Measurements from ENCODE around the gene PHF21B. TPM values are rescaled to one million over a fixed set of nuclear protein-coding genes. Genes with fewer than 3 reads are reported as not detected.
A peak's percentile ranks its signal among the peaks of the same experiment; 100 is the strongest.

Gene PHF21B
- total and polyA plus RNA-seq, 4 donors = 3.3 to 12.7 (median 9.2) TPM

DNA sequence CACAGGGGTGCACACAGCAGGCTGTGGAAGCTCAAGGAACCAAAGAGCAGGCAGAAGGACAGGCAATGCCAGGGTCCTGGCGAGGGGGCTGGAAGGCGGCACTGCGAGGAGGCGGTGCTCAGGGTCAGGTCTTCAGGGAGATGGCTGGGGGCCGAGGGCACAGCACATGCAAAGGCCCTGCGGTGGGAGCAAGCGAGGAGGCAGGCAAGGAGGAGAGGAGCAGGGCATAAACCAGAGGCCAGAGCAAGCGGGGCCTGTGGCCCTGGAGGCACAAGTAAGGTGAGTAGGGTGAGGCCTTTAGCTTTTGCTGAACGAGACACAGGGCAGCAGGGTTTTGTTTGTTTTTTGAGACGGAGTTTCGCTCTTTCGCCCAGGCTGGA is 130.5 kb downstream of the PHF21B start:
- Histone ChIP-seq H3K4me3 (ENCODE audit: low read depth, low read length) (no peak overlapping the region), H3K9me3 (ENCODE audit: control insufficient read depth, insufficient read depth, low read length) (no peaks in the 10 kb centered on the region), H3K27me3 (ENCODE audit: control insufficient read depth, insufficient read depth, low read length) (no peaks in the 10 kb centered on the region), H3K27ac (ENCODE audit: low read depth, low read length) (no peak overlapping the region), H3K36me3 (ENCODE audit: control insufficient read depth, insufficient read depth, low read length) (peaks cover 57% of the 10 kb centered on the region), H3K4me1 (ENCODE audit: control insufficient read depth, insufficient read depth, low read length) (no peaks in the 10 kb centered on the region)
- DNase-seq (ENCODE audit: low read depth in 4 of 6, low spot score in 6 of 6) = no peak
- WGBS (ENCODE audit: insufficient coverage) = 95% methylated on average over 12 of the region's 12 CpGs

DNA sequence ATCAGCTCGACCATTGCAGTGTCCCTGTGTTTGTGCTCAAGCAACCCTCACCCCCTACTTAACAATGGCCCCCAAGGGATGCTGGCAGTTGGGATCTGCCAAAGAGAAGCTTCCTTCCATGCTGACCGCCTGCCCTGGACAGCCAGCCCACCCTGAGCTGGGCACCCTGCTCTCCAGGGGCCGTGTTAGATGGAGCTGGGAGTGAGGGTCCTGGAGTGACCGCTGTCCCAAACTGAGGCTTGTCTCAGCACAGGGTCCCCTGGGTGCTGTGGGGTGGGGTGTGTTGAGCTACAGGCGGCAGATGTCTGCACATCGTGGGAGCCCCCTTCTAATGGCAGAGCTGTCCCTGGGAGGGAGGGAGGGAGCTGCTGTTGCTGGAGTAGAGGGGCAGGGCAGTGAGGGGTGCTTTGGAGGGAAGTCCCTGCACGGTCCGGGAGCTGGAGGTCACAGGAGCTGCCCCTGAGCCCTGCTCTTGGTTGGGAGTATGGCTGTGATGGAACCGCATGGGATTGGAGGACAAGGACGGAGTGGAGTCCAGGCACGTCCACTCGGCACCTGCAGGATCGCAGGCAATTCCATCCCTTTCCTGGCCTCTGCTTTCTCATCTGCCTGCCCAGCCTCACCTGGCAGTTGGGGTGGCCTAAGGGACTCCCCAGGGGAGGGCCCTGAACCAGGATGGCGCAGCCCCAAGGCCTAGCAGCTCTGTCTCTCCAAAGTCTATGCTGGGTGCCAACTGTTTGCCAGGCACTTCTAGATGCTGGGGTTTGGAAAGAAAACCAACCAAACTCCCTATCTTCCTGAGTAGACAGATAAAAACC is 131.1 kb downstream of the PHF21B start:
- Histone ChIP-seq H3K9me3 (ENCODE audit: control insufficient read depth, insufficient read depth, low read length) (no peaks in the 10 kb centered on the region), H3K27ac (ENCODE audit: low read depth, low read length) (no peak overlapping the region), H3K27me3 (ENCODE audit: control insufficient read depth, insufficient read depth, low read length) (no peaks in the 10 kb centered on the region), H3K36me3 (ENCODE audit: control insufficient read depth, insufficient read depth, low read length) (peaks cover 53% of the 10 kb centered on the region), H3K4me3 (ENCODE audit: low read depth, low read length) (no peak overlapping the region), H3K4me1 (ENCODE audit: control insufficient read depth, insufficient read depth, low read length) (no peaks in the 10 kb centered on the region)
- DNase-seq (ENCODE audit: low read depth in 4 of 6, low spot score in 6 of 6) = no peak
- 93% methylated on average over 13 of the region's 14 CpGs for WGBS (ENCODE audit: insufficient coverage)

DNA sequence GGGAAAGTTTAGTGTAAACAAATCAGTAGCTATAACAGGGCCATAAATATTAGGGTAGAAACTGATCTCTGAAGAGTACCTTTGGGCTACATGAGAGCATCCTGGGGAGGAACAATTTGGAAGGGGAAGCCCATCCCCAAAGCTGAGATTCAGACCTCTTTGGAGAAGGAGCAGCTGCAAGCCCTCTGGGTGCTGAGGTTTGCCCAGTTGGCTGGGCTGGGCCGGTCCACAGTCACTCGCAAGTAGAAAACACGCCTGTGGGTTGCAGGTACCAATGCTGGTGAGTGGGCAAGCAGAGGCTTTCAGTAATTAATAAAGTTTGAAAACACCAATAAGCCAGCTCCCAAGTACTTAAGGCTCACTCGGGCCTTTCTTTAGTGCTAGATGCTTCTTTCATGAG is 132.9 kb downstream of the PHF21B start:
- no peak overlapping the region for H3K27ac ChIP-seq (ENCODE audit: low read depth, low read length)
- H3K9me3 ChIP-seq (ENCODE audit: control insufficient read depth, insufficient read depth, low read length) = no peaks in the 10 kb centered on the region
- no peak overlapping the region for H3K4me3 ChIP-seq (ENCODE audit: low read depth, low read length)
- H3K36me3 ChIP-seq (ENCODE audit: control insufficient read depth, insufficient read depth, low read length) = peaks cover 39% of the 10 kb centered on the region
- no peak for DNase-seq (ENCODE audit: low read depth in 4 of 6, low spot score in 6 of 6)
- no peaks in the 10 kb centered on the region for H3K27me3 ChIP-seq (ENCODE audit: control insufficient read depth, insufficient read depth, low read length)
- 100% methylated on average over 1 of the region's 4 CpGs for WGBS (ENCODE audit: insufficient coverage)
- no peaks in the 10 kb centered on the region for H3K4me1 ChIP-seq (ENCODE audit: control insufficient read depth, insufficient read depth, low read length)

DNA sequence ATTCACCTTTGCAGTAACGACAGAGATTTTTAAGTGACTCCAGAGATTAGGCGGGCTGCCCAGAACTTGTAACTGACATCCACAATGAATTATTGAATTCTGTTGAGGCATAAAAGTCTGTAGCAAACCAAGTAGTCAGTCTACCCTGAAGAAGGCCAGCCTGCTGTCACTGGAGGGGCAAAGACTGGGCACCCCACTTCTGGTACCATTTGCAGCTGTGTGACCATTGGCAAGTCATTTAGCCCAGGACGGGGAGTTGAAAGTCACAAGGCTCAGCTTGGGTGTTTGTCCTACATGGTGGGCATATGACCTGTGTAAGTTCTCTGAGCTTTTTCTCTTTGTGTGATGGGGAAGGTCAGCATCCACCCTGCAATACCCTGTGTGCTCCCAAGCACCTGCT is 138.0 kb downstream of the PHF21B start:
- Histone ChIP-seq H3K9me3 (ENCODE audit: control insufficient read depth, insufficient read depth, low read length) (no peaks in the 10 kb centered on the region), H3K27ac (ENCODE audit: low read depth, low read length) (no peak overlapping the region), H3K27me3 (ENCODE audit: control insufficient read depth, insufficient read depth, low read length) (no peaks in the 10 kb centered on the region), H3K36me3 (ENCODE audit: control insufficient read depth, insufficient read depth, low read length) (peaks cover 8% of the 10 kb centered on the region), H3K4me3 (ENCODE audit: low read depth, low read length) (no peak overlapping the region), H3K4me1 (ENCODE audit: control insufficient read depth, insufficient read depth, low read length) (peaks cover 8% of the 10 kb centered on the region)
- no peak for DNase-seq (ENCODE audit: low read depth in 4 of 6, low spot score in 6 of 6)
- WGBS (ENCODE audit: insufficient coverage) = 80% methylated on average over 1 of the region's 3 CpGs

DNA sequence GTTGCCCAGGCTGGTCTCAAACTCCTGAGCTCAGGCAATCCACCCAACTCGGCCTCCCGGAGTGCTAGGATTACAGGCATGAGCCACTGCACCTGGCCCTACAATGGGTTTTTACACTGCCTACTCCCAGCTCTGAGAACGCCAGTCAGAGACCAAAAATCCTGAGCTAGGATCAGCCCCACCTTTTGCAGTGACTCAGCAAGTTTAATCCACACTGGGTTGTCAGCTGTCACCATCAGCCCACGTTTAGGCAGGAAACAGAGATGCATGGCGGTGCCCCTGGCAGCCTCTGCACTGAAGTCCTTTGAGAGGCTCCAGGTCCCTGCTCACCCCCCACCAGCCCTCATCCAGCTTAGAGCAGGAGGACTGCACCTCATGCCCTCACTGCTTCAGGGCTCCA is 139.8 kb downstream of the PHF21B start:
- Histone ChIP-seq H3K4me1 (ENCODE audit: control insufficient read depth, insufficient read depth, low read length) (peaks cover 8% of the 10 kb centered on the region), H3K4me3 (ENCODE audit: low read depth, low read length) (no peak overlapping the region), H3K36me3 (ENCODE audit: control insufficient read depth, insufficient read depth, low read length) (peaks cover 15% of the 10 kb centered on the region), H3K27me3 (ENCODE audit: control insufficient read depth, insufficient read depth, low read length) (no peaks in the 10 kb centered on the region), H3K27ac (ENCODE audit: low read depth, low read length) (no peak overlapping the region), H3K9me3 (ENCODE audit: control insufficient read depth, insufficient read depth, low read length) (no peaks in the 10 kb centered on the region)
- DNase-seq (ENCODE audit: low read depth in 4 of 6, low spot score in 6 of 6) = peak in 1 of 6 donors; percentile 41
- WGBS (ENCODE audit: insufficient coverage) = 60% methylated on average over 5 of the region's 5 CpGs

DNA sequence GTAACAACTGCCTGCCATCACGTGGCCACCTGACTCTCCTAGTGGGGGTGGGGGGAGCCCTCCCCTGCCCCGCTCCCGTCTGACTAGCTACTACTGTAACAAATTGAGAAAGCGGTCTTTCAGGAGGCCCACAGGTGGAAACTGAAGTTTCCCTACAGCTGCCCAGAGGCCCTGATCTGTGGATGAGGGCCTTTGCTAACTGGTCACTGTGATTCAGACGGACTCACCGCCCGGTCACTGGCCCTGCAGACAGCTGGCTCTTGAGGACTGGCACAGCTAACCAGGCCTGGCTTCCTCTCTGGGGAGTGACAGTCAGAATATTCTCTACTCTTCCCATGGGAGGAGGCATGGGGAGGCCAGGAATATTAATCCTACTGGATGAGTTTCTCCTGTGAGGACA is 140.6 kb downstream of the PHF21B start:
- H3K9me3 ChIP-seq (ENCODE audit: control insufficient read depth, insufficient read depth, low read length) = no peaks in the 10 kb centered on the region
- DNase-seq (ENCODE audit: low read depth in 4 of 6, low spot score in 6 of 6) = no peak
- H3K36me3 ChIP-seq (ENCODE audit: control insufficient read depth, insufficient read depth, low read length) = peaks cover 16% of the 10 kb centered on the region
- H3K4me1 ChIP-seq (ENCODE audit: control insufficient read depth, insufficient read depth, low read length) = peaks cover 8% of the 10 kb centered on the region
- no peaks in the 10 kb centered on the region for H3K27me3 ChIP-seq (ENCODE audit: control insufficient read depth, insufficient read depth, low read length)
- no peak overlapping the region for H3K4me3 ChIP-seq (ENCODE audit: low read depth, low read length)
- no peak overlapping the region for H3K27ac ChIP-seq (ENCODE audit: low read depth, low read length)
- 81% methylated on average over 5 of the region's 7 CpGs for WGBS (ENCODE audit: insufficient coverage)

DNA sequence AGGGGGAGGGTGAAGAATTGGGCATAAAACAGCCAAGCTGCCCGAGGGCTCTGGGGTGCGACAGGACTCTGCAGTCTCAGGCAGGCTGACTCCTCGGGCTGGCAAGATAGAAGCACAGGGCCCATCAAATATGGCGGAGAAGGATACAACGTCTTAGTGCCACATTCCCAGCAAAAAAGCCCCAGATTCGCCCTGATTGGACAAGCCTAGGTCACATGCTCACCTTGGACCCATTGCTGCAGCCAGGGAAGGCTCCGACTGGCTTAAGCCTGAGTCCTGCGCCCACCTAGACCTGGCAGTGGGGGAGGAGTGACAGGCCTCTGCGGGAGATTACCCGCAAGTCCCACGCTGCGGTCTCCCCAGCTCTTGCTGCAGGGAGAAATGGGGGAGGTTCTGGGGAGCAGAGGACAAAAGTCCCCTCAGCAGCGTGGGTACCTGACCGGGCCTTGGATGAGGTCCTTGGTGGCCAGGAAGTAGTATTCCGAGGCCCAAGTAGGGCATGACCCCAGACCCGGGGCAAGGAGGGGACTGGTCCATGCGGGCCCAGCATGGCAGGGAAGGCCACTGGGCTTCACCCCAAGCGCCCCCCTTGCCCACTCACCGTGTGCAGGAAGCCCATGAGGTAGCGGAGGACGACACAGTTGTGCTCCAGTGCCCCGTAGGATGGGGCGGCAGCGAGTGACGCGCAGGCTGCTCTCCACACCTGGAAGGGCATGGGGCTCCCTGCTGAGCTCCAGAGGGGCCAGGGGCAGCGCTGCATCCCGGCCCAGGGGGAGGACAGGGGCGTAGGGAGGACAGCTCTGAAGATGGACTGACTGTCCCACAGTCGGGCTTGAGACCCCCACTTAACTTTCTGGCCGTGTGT is 144.4 kb downstream of the PHF21B start:
- WGBS (ENCODE audit: insufficient coverage) = 90% methylated on average over 29 of the region's 31 CpGs

DNA sequence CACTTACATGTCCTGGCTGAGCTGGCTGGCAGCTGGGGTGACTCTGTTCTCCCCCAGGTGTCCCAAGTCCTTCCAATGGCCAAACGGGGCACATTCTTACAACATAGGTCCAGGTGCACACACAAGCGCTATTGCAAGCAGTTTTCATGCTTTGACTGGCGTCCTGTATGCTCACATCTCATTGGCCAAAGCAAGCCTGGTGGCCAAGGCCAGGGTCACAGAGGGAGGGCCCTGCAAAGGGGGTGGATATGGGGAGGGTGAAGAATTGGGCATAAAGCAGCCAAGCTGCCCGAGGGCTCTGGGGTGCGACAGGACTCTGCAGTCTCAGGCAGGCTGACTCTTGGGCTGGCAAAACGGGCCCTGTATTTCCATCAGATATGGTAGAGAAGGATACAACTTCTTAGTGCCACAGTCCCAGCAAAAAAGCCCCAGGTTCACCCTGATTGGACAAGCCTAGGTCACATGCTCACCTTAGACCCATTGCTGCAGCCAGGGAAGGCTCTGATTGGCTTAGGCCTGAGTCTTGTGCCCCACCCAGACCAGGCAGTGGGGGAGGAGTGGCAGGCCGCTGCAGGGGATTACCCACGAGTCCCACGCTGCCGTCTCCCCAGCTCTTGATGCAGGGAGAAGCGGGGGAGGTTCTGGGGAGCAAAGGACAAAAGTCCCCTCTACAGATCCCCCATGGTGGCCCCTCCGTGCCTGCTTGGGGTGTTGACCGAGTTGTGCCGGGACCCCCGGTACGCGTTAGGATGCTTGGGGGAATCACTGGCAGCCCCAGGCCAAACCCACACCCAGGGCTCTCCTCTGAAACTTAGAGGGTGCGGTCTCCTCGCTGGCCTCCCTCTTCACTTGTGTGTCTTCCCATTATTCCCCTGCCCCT is 146.6 kb downstream of the PHF21B start:
- H3K36me3 ChIP-seq (ENCODE audit: control insufficient read depth, insufficient read depth, low read length) = peaks cover 34% of the 10 kb centered on the region
- no peaks in the 10 kb centered on the region for H3K4me1 ChIP-seq (ENCODE audit: control insufficient read depth, insufficient read depth, low read length)
- WGBS (ENCODE audit: insufficient coverage) = 89% methylated on average over 17 of the region's 19 CpGs

More for the DNA sequence above, 144.4 kb downstream of the PHF21B start:
- peaks cover 34% of the 10 kb centered on the region for H3K36me3 ChIP-seq (ENCODE audit: control insufficient read depth, insufficient read depth, low read length)
- no peak overlapping the region for H3K27ac ChIP-seq (ENCODE audit: low read depth, low read length)
- no peaks in the 10 kb centered on the region for H3K27me3 ChIP-seq (ENCODE audit: control insufficient read depth, insufficient read depth, low read length)
- peaks cover 8% of the 10 kb centered on the region for H3K4me1 ChIP-seq (ENCODE audit: control insufficient read depth, insufficient read depth, low read length)
- no peak overlapping the region for H3K4me3 ChIP-seq (ENCODE audit: low read depth, low read length)
- no peaks in the 10 kb centered on the region for H3K9me3 ChIP-seq (ENCODE audit: control insufficient read depth, insufficient read depth, low read length)
- DNase-seq (ENCODE audit: low read depth in 4 of 6, low spot score in 6 of 6) = no peak

DNA sequence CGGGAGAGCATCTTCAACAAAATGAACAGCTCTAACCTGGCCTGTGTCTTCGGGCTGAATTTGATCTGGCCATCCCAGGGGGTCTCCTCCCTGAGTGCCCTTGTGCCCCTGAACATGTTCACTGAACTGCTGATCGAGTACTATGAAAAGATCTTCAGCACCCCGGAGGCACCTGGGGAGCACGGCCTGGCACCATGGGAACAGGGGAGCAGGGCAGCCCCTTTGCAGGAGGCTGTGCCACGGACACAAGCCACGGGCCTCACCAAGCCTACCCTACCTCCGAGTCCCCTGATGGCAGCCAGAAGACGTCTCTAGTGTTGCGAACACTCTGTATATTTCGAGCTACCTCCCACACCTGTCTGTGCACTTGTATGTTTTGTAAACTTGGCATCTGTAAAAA is 147.5 kb downstream of the PHF21B start:
- Histone ChIP-seq H3K9me3 (ENCODE audit: control insufficient read depth, insufficient read depth, low read length) (no peaks in the 10 kb centered on the region), H3K36me3 (ENCODE audit: control insufficient read depth, insufficient read depth, low read length) (peaks cover 29% of the 10 kb centered on the region), H3K27me3 (ENCODE audit: control insufficient read depth, insufficient read depth, low read length) (no peaks in the 10 kb centered on the region), H3K4me1 (ENCODE audit: control insufficient read depth, insufficient read depth, low read length) (no peaks in the 10 kb centered on the region), H3K4me3 (ENCODE audit: low read depth, low read length) (no peak overlapping the region), H3K27ac (ENCODE audit: low read depth, low read length) (no peak overlapping the region)
- no peak for DNase-seq (ENCODE audit: low read depth in 4 of 6, low spot score in 6 of 6)
- WGBS (ENCODE audit: insufficient coverage) = 89% methylated on average over 10 of the region's 11 CpGs

More for the DNA sequence above, 146.6 kb downstream of the PHF21B start:
- Histone ChIP-seq H3K27ac (ENCODE audit: low read depth, low read length) (no peak overlapping the region), H3K9me3 (ENCODE audit: control insufficient read depth, insufficient read depth, low read length) (no peaks in the 10 kb centered on the region), H3K27me3 (ENCODE audit: control insufficient read depth, insufficient read depth, low read length) (no peaks in the 10 kb centered on the region), H3K4me3 (ENCODE audit: low read depth, low read length) (no peak overlapping the region)
- DNase-seq (ENCODE audit: low read depth in 4 of 6, low spot score in 6 of 6) = no peak

Measured in spinal cord (tissue), 10 donors.